ENCODE results near the gene ZIC4. TPM values are rescaled to one million over a fixed set of nuclear protein-coding genes. Genes with fewer than 3 reads are reported as not detected.

The ZIC4 gene
- total and polyA plus RNA-seq, 2 of the 8 experiments (the other 6 are each of a cell fraction or from before 2014, with no cell fraction given), result 0.03 to 0.13 TPM

GRCh38 chr3:147431751-147432150 lies 25.4 kb upstream of the ZIC4 start:
- no peak overlapping the region for H2BK20ac ChIP-seq (ENCODE audit: low read length)
- CTCF ChIA-PET (ENCODE audit: partially characterized antibody), result interaction anchor here (1.8 to 3.0 kb wide), 3 partner anchors 10 to 646 kb away, joined by 3 to 15 read pairs (median 6); no protein-coding TSS in a partner anchor
- H3K4me1 ChIP-seq (replicated peaks in 1 of 4; ENCODE audit: control insufficient read depth in 3 of 4, insufficient read depth in 4 of 4, low read length in 3 of 4), result no peaks in the 10 kb centered on the region
- H3K79me2 ChIP-seq (ENCODE audit: control insufficient read depth in 1 of 2, insufficient read depth in 2 of 2, low read length in 2 of 2), result no peaks in the 10 kb centered on the region
- POLR2A ChIA-PET (ENCODE audit: partially characterized antibody), result no interaction called here
- peaks cover 0 to 1% (median 0%) of the 10 kb centered on the region in 4 experiments; a peak in 2 of 7 replicates for H3K27me3 ChIP-seq (replicated peaks in 1 of 4; ENCODE audit: control insufficient read depth in 3 of 4, extremely low read depth in 1 of 4, insufficient read depth in 3 of 4, low read length in 3 of 4)
- H3K14ac ChIP-seq (ENCODE audit: insufficient read length), result no peak overlapping the region
- H4K20me1 ChIP-seq (replicated peaks in 1 of 2; ENCODE audit: control insufficient read depth in 1 of 2, insufficient read depth in 2 of 2, low read length in 2 of 2), result no peaks in the 10 kb centered on the region
- H3K9ac ChIP-seq (replicated peaks in 1 of 4; ENCODE audit: extremely low read depth in 1 of 4, low read depth in 3 of 4, low read length in 3 of 4), result no peak overlapping the region
- no peak for DNase-seq (ENCODE audit: low read depth in 1 of 2, low spot score in 2 of 2)
- no peak overlapping the region for H3K56ac ChIP-seq (replicated peaks; ENCODE audit: insufficient read length, low read depth, low read length)
- no peak overlapping the region for H2AFZ ChIP-seq (ENCODE audit: low read length)
- H2BK120ac ChIP-seq (replicated peaks; ENCODE audit: low read depth, low read length), result no peak overlapping the region
- TF ChIP-seq NANOG (IDR thresholded peaks at IDR 0.05; ENCODE audit: insufficient read depth, low read depth, low read length, poor library complexity, severe bottlenecking) (no peak), EP300 (IDR thresholded peaks at IDR 0.05; ENCODE audit: borderline replicate concordance in 1 of 2, low read depth in 2 of 2, low read length in 2 of 2) (no peak), RNF2 (IDR thresholded peaks at IDR 0.05; ENCODE audit: borderline replicate concordance, low read depth, low read length, missing control alignments, poor library complexity, severe bottlenecking) (no peak), POLR2A (IDR thresholded peaks at IDR 0.05; ENCODE audit: control extremely low read depth in 1 of 2, low read depth in 2 of 2, low read length in 2 of 2) (no peak), CHD1 (IDR thresholded peaks at IDR 0.05; ENCODE audit: low read depth, low read length) (no peak), POLR2AphosphoS5 (IDR thresholded peaks at IDR 0.05; ENCODE audit: low read depth, low read length) (no peak)
- no peak overlapping the region for H3K4ac ChIP-seq (replicated peaks; ENCODE audit: insufficient read length, low read depth, low read length)
- H2BK5ac ChIP-seq (ENCODE audit: low read depth, low read length), result no peak overlapping the region
- no peaks in the 10 kb centered on the region for H3K79me1 ChIP-seq (ENCODE audit: low read depth, low read length)
- no peak overlapping the region for H3K4me2 ChIP-seq (ENCODE audit: insufficient read depth in 1 of 2, low read depth in 2 of 2, low read length in 2 of 2)
- no peak overlapping the region for H2BK12ac ChIP-seq (ENCODE audit: low read depth, low read length)
- WGBS, 2 experiments (ENCODE audit: extremely low coverage in 1 of 2, insufficient coverage in 1 of 2, insufficient read length in 1 of 2, insufficient replicate concordance in 2 of 2, low coverage in 1 of 2, low lambda C conversion rate in 2 of 2, missing lambda C conversion rate in 1 of 2), result 85% methylated on average over 3 of the region's 3 CpGs; no CpG with 5 or more reads in 1 of the 2 experiments
- H3K18ac ChIP-seq (ENCODE audit: extremely low read depth, low read length), result no peak overlapping the region
- no peak overlapping the region for H2AK5ac ChIP-seq (ENCODE audit: low read depth, low read length)
- H3K23ac ChIP-seq (ENCODE audit: insufficient read length), result no peak overlapping the region
- no peaks in the 10 kb centered on the region for H3K23me2 ChIP-seq (ENCODE audit: low read depth, low read length)
- no peak for FAIRE-seq
- H3K27ac ChIP-seq (ENCODE audit: low read depth, low read length), result no peak overlapping the region
- H4K91ac ChIP-seq (replicated peaks; ENCODE audit: insufficient read length, low read length), result no peak overlapping the region
- H3K36me3 ChIP-seq (ENCODE audit: control insufficient read depth in 2 of 4, insufficient read depth in 4 of 4, low read length in 3 of 4), result no peaks in the 10 kb centered on the region
- H4K8ac ChIP-seq (ENCODE audit: extremely low read depth, insufficient read depth, low read length), result no peak overlapping the region
- no peaks in the 10 kb centered on the region for H3K9me3 ChIP-seq (ENCODE audit: insufficient read depth in 2 of 2, low read depth in 1 of 2, low read length in 1 of 2)
- no peak overlapping the region for H2BK15ac ChIP-seq (ENCODE audit: low read length)
- no peak overlapping the region for H4K5ac ChIP-seq (ENCODE audit: insufficient read length, low read depth, low read length)
- no peak overlapping the region for H3K4me3 ChIP-seq (ENCODE audit: extremely low read depth in 1 of 4, insufficient read depth in 2 of 4, low read depth in 3 of 4, low read length in 4 of 4)

Data from H1 (cell line).